Upper lobe of left lung (tissue), 4 donors: Measurements from ENCODE around the gene KIF22.

Experiments used
- EP300 ChIP-seq, 4 donors: sonication (generic); formaldehyde crosslinking; IDR thresholded peaks; one replicate each; pipeline ENCODE4 v1.5.1; 2017; ENCODE audit warnings: antibody characterized with exemption in 4 of 4, control low read depth in 2 of 4
- POLR2A ChIP-seq, 4 donors: fragments of 450-650 bp; IDR thresholded peaks; one replicate each; pipeline ENCODE4 v1.5.1; 2016 to 2017; ENCODE audit warnings: antibody characterized with exemption in 4 of 4, mild to moderate bottlenecking in 2 of 4
- POLR2AphosphoS5 ChIP-seq, 2 donors: sonication (generic); formaldehyde crosslinking; IDR thresholded peaks; one replicate each; pipeline ENCODE4 v1.5.1; 2017; ENCODE audit warnings: antibody characterized with exemption in 2 of 2
- TF ChIP-seq, protein P1 (sequence below), 6 experiments: fragments of 450-650 bp in 4 of 6; fragments of 200-600 bp in 2 of 6; sonication (generic) in 2 of 6; IDR thresholded peaks; one replicate each; pipeline ENCODE4 v1.5.1; 2016 to 2019; ENCODE audit warnings: antibody characterized with exemption in 6 of 6

GRCh38 chr16:29835926-29836325 is 45.4 kb downstream of the KIF22 start:
- TF ChIP-seq, protein P1, sequence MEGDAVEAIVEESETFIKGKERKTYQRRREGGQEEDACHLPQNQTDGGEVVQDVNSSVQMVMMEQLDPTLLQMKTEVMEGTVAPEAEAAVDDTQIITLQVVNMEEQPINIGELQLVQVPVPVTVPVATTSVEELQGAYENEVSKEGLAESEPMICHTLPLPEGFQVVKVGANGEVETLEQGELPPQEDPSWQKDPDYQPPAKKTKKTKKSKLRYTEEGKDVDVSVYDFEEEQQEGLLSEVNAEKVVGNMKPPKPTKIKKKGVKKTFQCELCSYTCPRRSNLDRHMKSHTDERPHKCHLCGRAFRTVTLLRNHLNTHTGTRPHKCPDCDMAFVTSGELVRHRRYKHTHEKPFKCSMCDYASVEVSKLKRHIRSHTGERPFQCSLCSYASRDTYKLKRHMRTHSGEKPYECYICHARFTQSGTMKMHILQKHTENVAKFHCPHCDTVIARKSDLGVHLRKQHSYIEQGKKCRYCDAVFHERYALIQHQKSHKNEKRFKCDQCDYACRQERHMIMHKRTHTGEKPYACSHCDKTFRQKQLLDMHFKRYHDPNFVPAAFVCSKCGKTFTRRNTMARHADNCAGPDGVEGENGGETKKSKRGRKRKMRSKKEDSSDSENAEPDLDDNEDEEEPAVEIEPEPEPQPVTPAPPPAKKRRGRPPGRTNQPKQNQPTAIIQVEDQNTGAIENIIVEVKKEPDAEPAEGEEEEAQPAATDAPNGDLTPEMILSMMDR (IDR thresholded peaks at IDR 0.05), result no peak
- TF ChIP-seq POLR2A (IDR thresholded peaks at IDR 0.05) (no peak), EP300 (IDR thresholded peaks at IDR 0.05) (no peak), POLR2AphosphoS5 (IDR thresholded peaks at IDR 0.05) (no peak)
